ENCODE data around the gene GALR2.

GALR2 gene

DNA sequence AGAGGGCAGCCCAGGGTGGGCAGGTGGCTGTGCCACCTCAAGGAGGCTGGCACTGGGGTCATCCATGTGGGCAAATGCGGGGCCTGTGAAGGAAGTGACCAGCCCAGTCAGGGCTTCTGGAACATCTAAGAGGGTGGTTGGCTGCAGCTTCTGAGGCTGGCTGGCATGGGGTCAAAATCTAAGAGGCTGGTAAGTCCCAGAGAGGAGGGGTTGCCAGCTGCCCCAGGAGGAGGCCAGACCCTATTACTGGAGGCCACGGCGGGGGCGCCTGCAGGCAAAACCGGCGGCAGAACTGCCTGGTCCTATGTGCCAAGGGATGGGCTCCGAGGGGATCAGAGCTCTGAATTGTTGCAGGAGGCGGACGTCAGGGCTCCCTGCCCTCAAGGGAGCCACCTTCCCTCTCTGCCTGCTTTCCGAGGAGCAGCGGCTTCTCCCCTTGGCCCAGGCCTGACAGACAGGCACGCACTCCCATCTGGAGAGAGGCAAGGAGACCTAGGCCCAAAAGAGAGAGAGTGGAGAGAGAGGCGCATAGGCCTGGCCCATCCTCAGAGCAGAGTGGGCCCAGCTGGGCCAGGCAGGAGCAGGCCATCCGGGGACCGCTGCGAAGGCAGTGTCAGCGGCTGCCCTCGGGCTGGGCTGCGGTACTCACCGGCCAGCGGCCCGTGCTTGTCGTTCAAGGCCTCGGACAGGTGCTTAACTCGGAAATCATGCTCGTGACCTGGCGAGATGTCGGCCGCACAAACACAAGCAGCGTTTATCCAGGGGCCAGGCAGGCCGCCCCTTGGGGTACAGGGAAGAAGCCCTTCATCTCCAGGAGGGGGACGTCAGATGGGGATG is 15.3 kb downstream of the GALR2 start:
- no peak for DNase-seq
- no peak for TF ChIP-seq POLR2A (IDR thresholded peaks at IDR 0.05; ENCODE audit: low read length)
- TF ChIP-seq GATA1 (IDR thresholded peaks at IDR 0.05; ENCODE audit: low read depth, low read length): no peak

DNA sequence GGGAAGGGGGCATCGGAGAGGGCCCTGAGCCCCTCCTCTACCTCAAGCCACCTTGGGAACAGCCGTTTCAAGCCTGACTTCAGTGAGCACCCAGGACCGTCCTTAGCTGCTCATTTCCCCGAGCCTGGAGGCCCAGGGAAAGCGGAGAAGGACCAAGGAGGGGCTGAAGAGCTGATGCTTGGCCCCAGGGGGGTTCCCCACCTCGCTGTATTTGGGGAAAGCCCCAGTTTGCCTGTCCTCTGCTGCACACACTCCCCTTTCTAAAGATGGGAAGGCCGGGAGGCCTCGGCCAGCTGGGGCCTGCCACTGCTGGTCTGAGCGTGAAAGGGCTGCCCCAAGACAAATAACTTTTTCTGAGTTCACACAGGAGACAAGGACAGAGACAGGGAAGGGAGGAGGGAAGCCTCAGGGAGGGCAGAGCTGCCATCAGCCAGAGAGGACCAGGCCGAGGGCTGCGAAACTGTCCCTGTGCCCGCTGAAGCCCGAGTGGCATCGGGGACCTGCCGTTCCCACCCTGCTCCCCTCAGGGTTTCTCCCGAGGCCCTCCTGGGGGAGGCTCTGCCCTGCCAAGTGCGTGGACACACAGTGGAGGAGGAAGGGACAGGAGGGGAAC is 16.0 kb downstream of the GALR2 start:
- no peak for DNase-seq
- TF ChIP-seq POLR2A (IDR thresholded peaks at IDR 0.05; ENCODE audit: low read length) (no peak), GATA1 (IDR thresholded peaks at IDR 0.05; ENCODE audit: low read depth, low read length) (no peak)

- no peak for TF ChIP-seq GATA1 (IDR thresholded peaks at IDR 0.05; ENCODE audit: low read depth, low read length)
- TF ChIP-seq POLR2A (IDR thresholded peaks at IDR 0.05; ENCODE audit: low read length): no peak
- DNase-seq: no peak
Observed at GRCh38 chr17:76091526-76092286, 17.1 kb downstream of the GALR2 start.

DNA sequence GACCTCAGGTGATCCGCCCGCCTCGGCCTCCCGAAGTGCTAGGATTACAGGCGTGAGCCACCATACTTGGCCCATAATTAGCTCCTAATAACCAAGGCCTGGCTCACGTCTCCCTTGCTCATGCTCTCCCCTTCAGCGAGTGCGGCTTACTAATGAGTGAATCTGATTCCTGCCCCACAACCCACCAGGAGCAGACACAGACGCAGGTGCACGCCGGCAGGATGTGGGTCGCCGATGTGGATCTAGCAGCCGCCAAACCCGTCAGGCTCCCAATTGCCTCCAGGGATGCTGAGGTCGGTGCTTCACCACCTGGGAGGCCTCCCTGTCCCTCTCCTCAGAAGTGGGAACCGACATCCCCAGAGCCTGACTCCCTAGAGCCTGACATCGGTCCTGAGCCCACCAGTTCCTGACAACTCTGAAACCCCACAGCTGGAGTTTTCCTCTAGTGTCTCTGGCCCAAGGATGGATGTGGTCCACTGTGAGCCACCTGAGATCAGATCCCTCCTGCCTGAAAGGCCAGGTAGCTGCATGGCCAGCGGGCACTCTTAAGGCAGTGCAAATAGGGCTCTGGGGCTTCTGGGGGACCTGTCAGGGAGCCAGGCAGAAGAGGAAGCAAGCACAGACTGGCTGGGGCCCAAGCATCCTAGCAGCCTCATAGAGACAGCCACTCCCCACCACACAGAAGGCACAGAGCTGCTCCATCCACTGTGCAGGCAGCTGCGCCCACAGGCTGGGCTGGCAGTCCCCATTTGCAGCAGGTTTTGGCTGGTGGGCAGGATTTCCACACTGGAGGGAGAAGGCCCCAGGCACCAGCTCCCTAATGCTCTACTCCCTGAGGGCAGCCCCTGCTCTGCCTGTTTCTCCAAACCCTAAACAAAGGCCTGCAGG is 18.2 kb downstream of the GALR2 start:
- no peak for TF ChIP-seq POLR2A (IDR thresholded peaks at IDR 0.05; ENCODE audit: low read length)
- TF ChIP-seq GATA1 (IDR thresholded peaks at IDR 0.05; ENCODE audit: low read depth, low read length): no peak

GRCh38 chr17:76094046-76094445 is 19.5 kb downstream of the GALR2 start:
- DNase-seq: no peak
- TF ChIP-seq POLR2A (IDR thresholded peaks at IDR 0.05; ENCODE audit: low read length) (no peak), GATA1 (IDR thresholded peaks at IDR 0.05; ENCODE audit: low read depth, low read length) (no peak)

More for the DNA sequence above, 18.2 kb downstream of the GALR2 start:
- DNase-seq: no peak

- no peak for DNase-seq
- no peak for TF ChIP-seq GATA1 (IDR thresholded peaks at IDR 0.05; ENCODE audit: low read depth, low read length)
- no peak for TF ChIP-seq POLR2A (IDR thresholded peaks at IDR 0.05; ENCODE audit: low read length)
Observed at GRCh38 chr17:76095943-76096342, 21.4 kb downstream of the GALR2 start.

DNA sequence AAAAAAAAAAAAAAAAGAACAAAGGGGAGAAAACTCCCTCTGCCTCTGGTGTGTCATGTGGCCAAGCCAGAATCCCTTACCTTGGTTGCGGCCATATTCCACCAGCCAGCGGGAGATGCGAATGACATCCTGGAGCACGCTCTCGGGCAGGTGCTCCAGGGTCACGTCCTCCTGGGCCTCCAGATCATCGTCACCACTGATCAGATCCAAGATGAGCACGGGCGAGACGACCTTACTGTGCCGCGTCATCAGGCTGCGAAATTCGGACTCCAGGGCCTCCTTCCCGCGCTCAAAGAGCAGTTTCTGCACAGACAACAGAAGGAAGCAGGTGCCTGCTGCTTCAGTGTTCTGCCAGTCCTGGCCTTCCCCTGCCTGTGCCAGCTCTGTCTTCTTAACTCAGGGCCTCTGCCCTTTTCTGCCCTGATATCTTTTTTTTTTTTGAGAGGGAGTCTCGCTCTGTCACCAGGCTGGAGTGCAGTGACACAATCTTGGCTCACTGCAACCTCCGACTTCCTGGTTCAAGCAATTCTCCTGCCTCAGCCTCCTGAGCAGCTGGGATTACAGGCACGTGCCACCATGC is 23.2 kb downstream of the GALR2 start:
- DNase-seq: no peak

GRCh38 chr17:76102944-76103273 is 28.3 kb downstream of the GALR2 start:
- no peak for TF ChIP-seq POLR2A (IDR thresholded peaks at IDR 0.05; ENCODE audit: low read length)
- TF ChIP-seq GATA1 (IDR thresholded peaks at IDR 0.05; ENCODE audit: low read depth, low read length): no peak
- no peak for DNase-seq

More for the DNA sequence above, 23.2 kb downstream of the GALR2 start:
- TF ChIP-seq GATA1 (IDR thresholded peaks at IDR 0.05; ENCODE audit: low read depth, low read length) (no peak), POLR2A (IDR thresholded peaks at IDR 0.05; ENCODE audit: low read length) (no peak)

GRCh38 chr17:76103274-76104139 is 28.9 kb downstream of the GALR2 start, which contains the start of gene EXOC7:
Gene EXOC7, minus strand, starts transcription at chr17:76103787. Its CDS starts 95 bp downstream, at chr17:76103692.
- peak; percentile 84 for TF ChIP-seq POLR2A (IDR thresholded peaks at IDR 0.05; ENCODE audit: low read length)
- TF ChIP-seq GATA1 (IDR thresholded peaks at IDR 0.05; ENCODE audit: low read depth, low read length): no peak
- DNase-seq: peak; percentile 94 to 97

DNA sequence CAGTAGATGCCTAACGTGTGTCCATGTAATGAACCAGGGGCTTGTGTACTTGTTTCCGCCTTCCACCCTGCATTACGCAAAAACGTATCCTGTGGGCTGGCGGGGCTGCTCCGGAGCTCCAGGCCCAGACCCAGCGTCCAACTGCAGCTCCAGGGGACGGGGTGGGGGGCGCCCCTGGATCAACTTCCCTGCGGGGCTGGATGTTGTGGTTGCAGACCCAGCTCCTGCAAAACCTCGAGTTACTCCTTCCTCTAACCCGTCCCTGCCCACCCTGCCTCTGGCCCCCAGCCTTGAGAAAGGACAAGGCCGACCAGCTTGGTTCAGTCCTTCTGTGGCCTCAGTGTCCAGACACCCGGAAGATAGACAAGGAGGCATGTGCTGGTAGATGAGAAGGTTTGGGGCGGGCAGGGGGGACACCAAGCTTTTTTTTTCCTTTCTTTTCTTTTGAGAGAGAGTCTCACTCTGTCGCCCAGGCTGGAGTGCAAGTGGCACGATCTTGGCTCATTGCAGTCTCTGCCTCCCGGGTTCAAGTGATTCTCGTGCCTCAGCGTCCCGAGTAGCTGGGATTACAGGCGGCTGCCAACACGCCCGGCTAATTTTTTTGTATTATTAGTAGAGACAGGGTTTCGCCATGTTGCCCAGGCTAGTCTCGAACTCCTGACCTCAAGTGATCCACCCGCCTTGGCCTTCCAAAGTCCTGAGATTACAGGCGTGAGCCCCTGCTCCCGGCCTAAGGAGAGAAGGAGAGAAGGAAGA is 29.7 kb downstream of the GALR2 start:
- TF ChIP-seq POLR2A (IDR thresholded peaks at IDR 0.05; ENCODE audit: low read length): no peak
- TF ChIP-seq GATA1 (IDR thresholded peaks at IDR 0.05; ENCODE audit: low read depth, low read length): no peak
- no peak for DNase-seq

GRCh38 chr17:76104896-76105231 is 30.3 kb downstream of the GALR2 start:
- TF ChIP-seq GATA1 (IDR thresholded peaks at IDR 0.05; ENCODE audit: low read depth, low read length) (no peak), POLR2A (IDR thresholded peaks at IDR 0.05; ENCODE audit: low read length) (no peak)

More at GRCh38 chr17:76104896-76105231, 30.3 kb downstream of the GALR2 start:
- no peak for DNase-seq

Measured in erythroblast (primary cell).